Measurements from ENCODE around the gene OR6B3. TPM values are rescaled to one million over a fixed set of nuclear protein-coding genes. Genes with fewer than 3 reads are reported as not detected.
A peak's percentile ranks its signal among the peaks of the same experiment; 100 is the strongest.

Gene OR6B3
- total RNA-seq, 1 donor from 2014 or later: not detected

DNA sequence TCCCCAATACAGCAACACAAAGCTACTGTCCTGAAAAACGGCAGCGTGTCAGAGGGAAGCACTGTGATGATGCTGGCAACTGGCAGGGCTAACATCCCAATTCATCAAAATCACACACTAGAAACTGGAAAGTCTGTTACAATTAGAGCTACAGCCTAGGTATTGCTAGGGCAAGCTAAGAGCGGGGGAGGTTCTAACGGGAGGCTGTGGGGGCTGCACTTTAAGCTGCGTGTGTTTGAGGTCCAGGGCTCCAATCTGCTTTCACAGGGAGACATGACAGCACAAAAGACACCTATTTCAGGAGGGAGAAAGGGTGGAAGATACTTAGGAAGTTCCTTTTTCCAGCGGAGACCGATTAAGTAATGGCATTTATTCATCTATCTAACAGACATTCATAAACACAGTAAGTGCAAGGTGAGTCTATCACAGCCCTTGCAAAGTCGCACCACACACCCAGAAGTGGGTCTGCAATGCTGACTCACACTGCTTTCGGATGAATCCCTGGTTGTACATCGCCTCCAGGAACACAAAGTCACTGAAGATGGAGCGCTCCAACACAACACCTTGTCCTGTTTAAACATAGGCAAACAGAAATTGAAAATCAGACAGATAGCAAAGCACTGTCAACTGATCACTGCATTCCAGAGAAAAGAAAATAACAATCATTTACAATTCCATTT lies 35.1 kb downstream of the OR6B3 start:
- TF ChIP-seq CTCF (conservative IDR thresholded peaks at IDR 0.05): no peak
- Mint-ChIP-seq H3K27me3 (no peaks in the 10 kb centered on the region), H3K27ac (no peak overlapping the region), H3K4me1 (ENCODE audit: unreplicated experiment) (no peaks in the 10 kb centered on the region), H3K9me3 (no peaks in the 10 kb centered on the region), H3K36me3 (peaks cover 34% of the 10 kb centered on the region), H3K4me3 (no peak overlapping the region)
- no peak for DNase-seq (ENCODE audit: extremely low spot score, unreplicated experiment)

GRCh38 chr2:240014327-240014726 lies 39.0 kb downstream of the OR6B3 start:
- DNase-seq (ENCODE audit: extremely low spot score, unreplicated experiment): no peak
- no peaks in the 10 kb centered on the region for H3K27me3 Mint-ChIP-seq
- H3K27ac Mint-ChIP-seq: no peak overlapping the region
- no peak for TF ChIP-seq CTCF (conservative IDR thresholded peaks at IDR 0.05)
- H3K4me3 Mint-ChIP-seq: no peak overlapping the region
- no peaks in the 10 kb centered on the region for H3K9me3 Mint-ChIP-seq
- peaks cover 31% of the 10 kb centered on the region for H3K36me3 Mint-ChIP-seq
- no peaks in the 10 kb centered on the region for H3K4me1 Mint-ChIP-seq (ENCODE audit: unreplicated experiment)

- Mint-ChIP-seq H3K27me3 (no peaks in the 10 kb centered on the region), H3K4me1 (ENCODE audit: unreplicated experiment) (no peaks in the 10 kb centered on the region), H3K36me3 (peaks cover 24% of the 10 kb centered on the region), H3K4me3 (no peak overlapping the region), H3K9me3 (no peaks in the 10 kb centered on the region), H3K27ac (no peak overlapping the region)
- DNase-seq (ENCODE audit: extremely low spot score, unreplicated experiment): no peak
- TF ChIP-seq CTCF (conservative IDR thresholded peaks at IDR 0.05): peak; percentile 57
Measured at GRCh38 chr2:240013343-240013742, 40.0 kb downstream of the OR6B3 start.

DNA sequence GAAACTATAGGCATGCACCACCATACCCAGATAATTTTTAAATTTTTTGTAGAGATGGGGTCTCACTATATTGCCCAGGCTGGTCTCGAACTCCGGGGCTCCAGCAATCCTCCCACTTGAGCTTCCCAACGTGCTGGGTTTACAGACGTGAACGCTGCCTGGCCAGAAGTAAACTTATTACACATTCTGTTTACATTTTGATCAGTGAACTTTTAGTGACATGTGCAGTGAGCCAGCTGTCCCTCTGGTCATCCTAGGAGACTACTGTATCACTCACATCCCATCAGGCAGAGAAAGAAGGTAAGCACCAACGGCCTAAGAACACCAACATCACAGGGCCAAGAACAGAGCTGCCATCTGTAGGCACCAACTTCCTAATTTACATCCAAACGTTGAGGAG lies 50.3 kb downstream of the OR6B3 start:
- H3K4me1 Mint-ChIP-seq (ENCODE audit: unreplicated experiment): no peaks in the 10 kb centered on the region
- DNase-seq (ENCODE audit: extremely low spot score, unreplicated experiment): no peak
- H3K36me3 Mint-ChIP-seq: peaks cover 9% of the 10 kb centered on the region
- H3K27me3 Mint-ChIP-seq: no peaks in the 10 kb centered on the region
- H3K4me3 Mint-ChIP-seq: no peak overlapping the region
- H3K27ac Mint-ChIP-seq: no peak overlapping the region
- TF ChIP-seq CTCF (conservative IDR thresholded peaks at IDR 0.05): no peak
- H3K9me3 Mint-ChIP-seq: no peaks in the 10 kb centered on the region

DNA sequence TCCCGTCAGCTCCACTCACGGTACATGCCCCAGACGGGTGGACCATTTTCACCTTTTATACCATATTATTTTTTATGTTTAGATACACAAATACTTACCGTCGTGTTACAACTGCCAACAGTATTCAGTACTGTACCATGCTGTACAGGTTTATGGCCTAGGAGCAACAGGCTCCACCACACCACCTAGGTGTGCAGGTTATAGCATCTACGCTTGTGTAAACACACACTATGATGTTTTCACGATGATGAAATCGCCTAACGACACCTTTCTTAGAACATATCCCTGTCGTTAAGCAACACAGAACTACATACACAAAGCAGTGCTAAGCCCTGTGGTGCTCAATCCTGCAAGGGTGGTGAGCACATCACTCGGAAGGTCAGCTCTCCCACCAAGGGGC lies 52.6 kb downstream of the OR6B3 start:
- Mint-ChIP-seq H3K36me3 (peaks cover 13% of the 10 kb centered on the region), H3K27ac (peak overlapping the region; percentile 54), H3K27me3 (no peaks in the 10 kb centered on the region), H3K9me3 (no peaks in the 10 kb centered on the region), H3K4me3 (no peak overlapping the region), H3K4me1 (ENCODE audit: unreplicated experiment) (no peaks in the 10 kb centered on the region)
- DNase-seq (ENCODE audit: extremely low spot score, unreplicated experiment): no peak
- TF ChIP-seq CTCF (conservative IDR thresholded peaks at IDR 0.05): no peak
